Esophagus (tissue), 2 donors: ENCODE results near the gene MID1. TPM values are rescaled to one million over a fixed set of nuclear protein-coding genes. Genes with fewer than 3 reads are reported as not detected.
"Not testable (repeated sequence)": the region's sequence is repeated elsewhere in the genome, so short reads cannot be mapped to it uniquely, and the experiment has no call there.

Experiments
- H3K27ac ChIP-seq, 2 donors: one replicate each; pipeline ENCODE4 v1.5.1; 2013; ENCODE audit warnings: low read depth in 2 of 2, mild to moderate bottlenecking in 2 of 2, inconsistent platforms in 1 of 2, low read length in 1 of 2, moderate library complexity in 1 of 2
- H3K27me3 ChIP-seq, 2 donors: one replicate each; pipeline ENCODE4 v1.6.1; 2013; ENCODE audit warnings: low read length in 2 of 2, control low read depth in 1 of 2, mild to moderate bottlenecking in 1 of 2; ENCODE audit not compliant: insufficient read depth in 2 of 2, control insufficient read depth in 1 of 2
- H3K36me3 ChIP-seq, 2 donors: one replicate each; pipeline ENCODE4 v1.6.1; 2013; ENCODE audit warnings: low read length in 1 of 2; ENCODE audit not compliant: control insufficient read depth in 2 of 2, insufficient read depth in 2 of 2
- H3K4me1 ChIP-seq, 2 donors: one replicate each; pipeline ENCODE4 v1.6.1; 2013; ENCODE audit warnings: low read length in 1 of 2; ENCODE audit not compliant: control insufficient read depth in 2 of 2, insufficient read depth in 2 of 2
- H3K4me3 ChIP-seq, 2 donors: one replicate each; pipeline ENCODE4 v1.5.1; 2013; ENCODE audit warnings: low read length in 2 of 2, mild to moderate bottlenecking in 2 of 2, low read depth in 1 of 2, moderate library complexity in 1 of 2
- H3K9me3 ChIP-seq, 2 donors: one replicate each; pipeline ENCODE4 v1.6.1; 2013; ENCODE audit warnings: mild to moderate bottlenecking in 2 of 2, low read depth in 1 of 2, low read length in 1 of 2, moderate library complexity in 1 of 2; ENCODE audit not compliant: control insufficient read depth in 2 of 2, insufficient read depth in 1 of 2
- WGBS, 2 donors: extraction: QIAGEN DNeasy Blood & Tissue Kit; methylation state at CpG; one replicate each; pipeline ENCODE4 v1.1.7; 2013; 5-methylcytosine and 5-hydroxymethylcytosine counted together
- polyA plus RNA-seq, 2 donors: library from polyadenylated mRNA; stranded (reverse); fragments of 200-250 nt; gene quantifications; one replicate each; pipeline ENCODE4 v1.2.3, GENCODE V29; 2013
- donor health status: healthy with polysubstance abuse.
- donor health status: Bipolar disorder and iron deficiency.

The MID1 gene
- polyA plus RNA-seq, 2 donors: 4.6 to 4.7 TPM

DNA sequence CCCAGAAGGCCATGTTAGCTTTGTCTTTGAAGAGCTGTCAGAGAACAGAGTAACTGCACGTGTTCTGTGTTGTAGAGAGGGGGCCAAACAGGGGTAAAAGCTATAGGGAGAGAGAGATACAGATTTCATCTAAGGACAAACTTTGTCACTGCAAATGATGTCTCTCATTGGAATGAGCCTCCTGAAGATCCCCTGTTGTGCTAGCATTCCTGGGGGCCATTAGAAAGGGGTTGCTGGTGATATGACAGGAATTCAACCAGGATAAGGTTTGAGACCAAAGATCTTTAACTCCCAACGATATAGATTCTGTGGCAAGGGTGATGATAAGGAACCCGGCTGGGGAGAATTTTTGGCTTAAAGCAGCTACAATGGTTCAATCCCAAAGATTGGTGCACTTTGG, 16.8 kb downstream of the MID1 start:
- no peaks in the 10 kb centered on the region for H3K36me3 ChIP-seq
- H3K27ac ChIP-seq: no peak overlapping the region
- WGBS, 2 donors: 57 to 80% methylated on average over 3 of the region's 3 CpGs
- no peak overlapping the region for H3K4me3 ChIP-seq
- no peaks in the 10 kb centered on the region for H3K27me3 ChIP-seq
- H3K9me3 ChIP-seq: no peaks in the 10 kb centered on the region
- no peaks in the 10 kb centered on the region for H3K4me1 ChIP-seq

DNA sequence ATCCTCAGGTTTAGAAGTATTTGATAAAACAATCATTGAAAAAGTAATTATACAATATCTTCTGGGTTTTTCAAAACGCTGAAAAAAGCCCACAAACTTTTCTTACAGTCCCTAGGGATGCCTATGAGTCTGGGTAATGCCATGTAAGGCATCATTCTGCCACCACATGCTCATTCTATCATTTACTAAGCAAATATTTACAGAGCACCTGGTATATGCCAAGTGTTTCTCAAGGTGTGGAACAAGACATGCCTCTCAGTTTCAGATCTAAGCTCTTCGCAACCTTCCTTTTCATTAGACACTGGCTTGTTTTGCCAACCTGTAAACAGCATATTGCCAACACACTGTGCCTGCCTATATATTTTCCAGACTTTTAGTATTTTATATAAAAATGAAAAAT, 17.7 kb downstream of the MID1 start:
- H3K4me3 ChIP-seq: no peak overlapping the region
- H3K27me3 ChIP-seq: no peaks in the 10 kb centered on the region
- no peaks in the 10 kb centered on the region for H3K4me1 ChIP-seq
- H3K36me3 ChIP-seq: no peaks in the 10 kb centered on the region
- H3K27ac ChIP-seq: no peak overlapping the region
- WGBS, 2 donors: 42 to 60% methylated on average over 2 of the region's 2 CpGs
- no peaks in the 10 kb centered on the region for H3K9me3 ChIP-seq

DNA sequence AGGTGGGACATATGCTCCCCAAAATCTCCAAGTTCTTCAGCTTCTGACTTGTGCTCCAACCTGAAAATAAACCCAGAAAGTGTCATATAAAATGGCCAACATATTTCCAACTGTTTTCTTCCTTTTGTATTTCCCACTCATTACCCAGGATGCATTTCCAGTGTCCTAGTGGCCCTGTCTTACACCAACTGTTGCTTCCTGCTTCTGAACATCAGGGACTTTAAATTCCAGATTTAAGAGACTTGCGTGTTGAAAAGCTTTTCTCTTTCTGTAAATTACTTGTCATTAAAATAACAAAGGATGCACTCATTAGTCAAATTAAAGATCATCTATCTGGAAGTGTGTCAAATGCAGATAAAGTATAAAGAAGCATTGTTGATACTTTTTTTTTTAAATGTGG, 19.9 kb downstream of the MID1 start:
- no peak overlapping the region for H3K27ac ChIP-seq
- 49 to 55% methylated on average over 1 of the region's 1 CpG for WGBS, 2 donors
- H3K9me3 ChIP-seq: no peaks in the 10 kb centered on the region
- no peak overlapping the region for H3K4me3 ChIP-seq
- no peaks in the 10 kb centered on the region for H3K27me3 ChIP-seq
- H3K4me1 ChIP-seq: no peaks in the 10 kb centered on the region
- no peaks in the 10 kb centered on the region for H3K36me3 ChIP-seq

DNA sequence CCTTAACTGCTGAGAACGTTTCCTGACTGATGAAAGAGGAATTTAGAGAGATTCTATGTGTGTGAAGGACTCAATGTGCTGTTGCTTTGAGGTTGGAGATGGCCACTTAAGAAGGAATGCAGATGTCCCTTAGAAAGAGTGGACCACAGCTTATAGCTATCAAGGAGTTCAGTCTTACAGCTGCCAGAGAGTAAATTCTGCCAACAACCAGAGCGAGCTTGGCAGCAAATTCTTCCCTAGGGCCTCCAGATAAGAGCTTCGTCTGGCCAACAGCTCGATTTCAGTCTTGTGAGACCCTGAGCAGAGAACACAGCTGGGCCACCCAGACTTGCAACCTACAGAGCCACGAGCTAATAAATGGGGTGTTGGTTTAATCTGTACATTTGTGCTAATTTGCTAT, 21.8 kb downstream of the MID1 start:
- Histone ChIP-seq H3K27me3 (no peaks in the 10 kb centered on the region), H3K36me3 (no peaks in the 10 kb centered on the region), H3K9me3 (no peaks in the 10 kb centered on the region), H3K4me3 (no peak overlapping the region), H3K27ac (no peak overlapping the region), H3K4me1 (no peaks in the 10 kb centered on the region)
- 36 to 56% methylated on average over 5 of the region's 5 CpGs for WGBS, 2 donors

DNA sequence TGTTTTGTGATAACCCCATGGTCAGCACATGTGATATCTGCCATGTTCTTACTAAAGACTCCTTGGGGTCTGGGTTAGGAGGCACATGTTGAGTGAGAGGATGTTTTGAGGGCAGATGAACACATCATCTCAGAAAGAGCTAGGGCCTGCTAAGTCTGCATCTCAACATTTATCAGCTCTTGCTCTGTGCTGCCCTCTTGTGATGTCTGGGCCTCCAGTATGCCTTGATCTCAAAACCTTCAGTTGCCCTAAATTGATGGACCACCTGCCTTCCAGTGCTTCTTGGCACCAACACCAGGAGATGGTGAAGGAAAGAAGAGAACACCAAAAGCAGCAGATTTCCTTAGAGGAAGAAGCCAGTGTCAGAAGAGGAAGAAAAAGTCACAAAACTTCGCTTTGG, 22.5 kb downstream of the MID1 start:
- Histone ChIP-seq H3K36me3 (no peaks in the 10 kb centered on the region), H3K27ac (no peak overlapping the region), H3K4me3 (no peak overlapping the region), H3K27me3 (no peaks in the 10 kb centered on the region), H3K4me1 (no peaks in the 10 kb centered on the region), H3K9me3 (no peaks in the 10 kb centered on the region)
- 54 to 88% methylated on average over 1 of the region's 1 CpG for WGBS, 2 donors

DNA sequence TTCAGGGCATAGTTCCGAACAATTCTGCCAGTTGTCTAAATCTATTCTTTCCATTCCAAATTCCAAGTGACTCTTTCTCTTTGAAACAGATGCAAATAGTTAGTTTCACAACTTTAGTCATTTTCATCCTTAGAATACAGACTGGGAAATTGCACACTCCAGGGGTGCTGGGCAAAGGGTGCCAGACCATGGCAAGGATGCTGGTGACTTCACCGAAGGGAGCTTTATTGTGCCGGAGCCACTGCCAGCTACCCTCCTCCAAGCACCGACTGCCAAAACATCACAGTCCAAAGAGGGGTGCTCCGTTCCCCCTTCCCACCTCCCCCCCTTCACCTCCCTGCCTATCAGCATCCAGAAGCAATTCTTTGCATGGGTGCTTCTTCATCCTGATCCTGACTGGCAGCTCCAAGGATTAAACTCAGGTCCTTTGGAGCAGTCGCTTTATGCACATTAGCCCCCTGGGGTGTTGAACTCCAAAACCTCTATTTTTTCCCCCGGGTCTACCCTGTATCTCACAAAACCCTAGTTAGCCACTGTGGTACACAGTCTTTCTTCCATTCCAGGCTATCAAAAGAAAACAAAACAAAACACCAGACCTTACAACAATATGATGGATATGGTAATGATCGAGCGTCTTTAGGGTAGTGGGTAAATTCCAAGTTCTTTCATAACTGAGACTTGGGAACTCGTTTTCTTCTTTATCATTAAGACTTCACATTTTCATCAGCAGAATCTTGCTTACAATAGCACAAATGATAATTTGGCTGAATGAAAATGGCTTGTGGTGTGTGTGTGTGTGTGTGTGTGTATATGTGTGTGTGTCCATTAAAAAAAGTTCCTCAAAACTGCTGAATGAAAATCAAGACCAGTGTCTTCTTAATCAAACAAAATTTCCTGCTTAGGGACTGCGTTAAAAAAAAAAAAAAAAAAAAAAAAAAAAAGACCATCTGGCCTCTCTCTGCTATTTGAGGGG, 28.7 kb downstream of the MID1 start:
- Histone ChIP-seq H3K9me3 (no peaks in the 10 kb centered on the region), H3K4me3 (no peak overlapping the region), H3K4me1 (no peaks in the 10 kb centered on the region), H3K27ac (no peak overlapping the region), H3K27me3 (no peaks in the 10 kb centered on the region), H3K36me3 (no peaks in the 10 kb centered on the region)
- WGBS, 2 donors: 66 to 77% methylated on average over 11 of the region's 11 CpGs

DNA sequence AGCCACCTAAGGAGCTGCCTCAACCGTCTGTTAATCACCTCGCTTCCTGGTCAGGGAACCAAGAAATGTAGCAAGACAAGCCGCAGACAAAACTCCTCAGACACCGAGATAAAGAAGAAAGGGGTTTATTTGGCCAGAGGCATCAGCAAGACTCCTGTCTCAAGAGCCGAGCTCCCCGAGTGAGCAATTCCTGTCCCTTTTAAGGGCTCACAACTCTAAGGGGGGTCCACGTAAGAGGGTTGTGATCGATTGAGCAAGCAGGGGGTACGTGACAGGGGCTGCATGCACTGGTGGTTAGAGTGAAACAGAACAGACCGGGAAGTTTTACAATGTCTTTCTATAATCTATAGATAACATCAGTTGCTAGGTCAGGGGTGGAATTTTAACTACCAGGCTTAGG, 30.6 kb downstream of the MID1 start:
- not testable (repeated sequence) for H3K4me3 ChIP-seq, H3K9me3 ChIP-seq, H3K27ac ChIP-seq, H3K4me1 ChIP-seq, H3K36me3 ChIP-seq, H3K27me3 ChIP-seq
- 81 to 92% methylated on average over 10 of the region's 10 CpGs for WGBS, 2 donors

DNA sequence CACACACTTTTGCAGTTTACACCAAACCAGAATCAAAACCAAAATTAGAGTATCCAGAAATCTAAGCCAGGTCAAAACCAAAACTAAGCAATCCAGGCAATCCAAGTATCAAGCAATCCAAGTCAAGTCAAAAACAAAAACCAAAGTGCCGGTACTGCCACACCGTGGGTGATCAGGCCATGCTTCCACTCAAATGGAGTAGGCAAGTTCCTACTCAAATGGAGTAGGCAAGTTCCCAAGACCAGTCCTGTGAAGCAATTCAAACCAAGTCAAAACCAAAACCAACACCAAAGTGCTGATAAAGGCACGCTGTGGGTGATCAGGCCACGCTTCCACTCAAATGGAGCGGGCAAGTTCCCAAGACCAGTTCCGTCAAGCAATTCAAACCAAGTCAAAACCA, 31.3 kb downstream of the MID1 start:
- H3K27ac ChIP-seq: no peak overlapping the region
- no peaks in the 10 kb centered on the region for H3K27me3 ChIP-seq
- H3K4me3 ChIP-seq: no peak overlapping the region
- no peaks in the 10 kb centered on the region for H3K36me3 ChIP-seq
- no peaks in the 10 kb centered on the region for H3K9me3 ChIP-seq
- WGBS, 2 donors: 93% methylated on average over 6 of the region's 6 CpGs
- no peaks in the 10 kb centered on the region for H3K4me1 ChIP-seq

DNA sequence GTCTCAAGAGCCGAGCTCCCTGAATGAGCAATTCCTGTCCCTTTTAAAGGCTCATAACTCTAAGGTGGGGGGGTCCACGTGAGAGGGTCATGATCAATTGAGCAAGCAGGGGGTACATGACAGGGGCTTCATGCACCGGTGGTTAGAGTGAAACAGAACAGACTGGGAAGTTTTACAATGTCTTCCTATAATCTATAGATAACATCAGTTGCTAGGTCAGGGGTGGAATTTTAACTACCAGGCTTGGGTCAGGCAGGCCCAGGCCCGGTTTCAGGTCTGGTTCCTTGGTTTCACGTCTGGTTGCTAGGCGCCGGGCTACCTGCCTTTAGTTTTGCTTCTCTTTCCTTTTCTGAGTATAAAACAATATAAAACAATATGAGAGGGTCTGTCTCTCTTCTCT, 35.5 kb downstream of the MID1 start:
- H3K4me1 ChIP-seq, H3K27me3 ChIP-seq, H3K4me3 ChIP-seq, H3K27ac ChIP-seq, H3K36me3 ChIP-seq, H3K9me3 ChIP-seq: not testable (repeated sequence)
- 88 to 94% methylated on average over 7 of the region's 7 CpGs for WGBS, 2 donors

DNA sequence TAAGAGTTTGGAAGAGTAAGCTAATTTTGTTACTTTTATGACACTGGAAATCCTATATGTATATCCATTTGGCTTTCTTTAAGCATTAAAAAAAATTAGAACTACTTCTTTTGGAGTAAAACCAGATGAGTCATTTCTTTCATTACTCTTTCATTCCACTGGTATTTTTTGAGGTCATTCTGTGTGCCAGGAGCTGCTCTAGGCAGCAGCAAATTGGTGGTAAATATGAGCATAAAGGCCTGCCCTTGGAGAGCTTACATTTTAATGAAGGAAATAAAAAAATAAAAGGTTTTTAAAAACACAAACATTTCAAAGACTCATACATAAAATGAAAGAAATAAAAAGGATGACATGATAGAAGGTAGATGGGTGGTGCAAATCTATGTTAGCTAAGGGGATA, 37.4 kb downstream of the MID1 start:
- Histone ChIP-seq H3K27me3 (no peaks in the 10 kb centered on the region), H3K4me3 (no peak overlapping the region), H3K9me3 (no peaks in the 10 kb centered on the region), H3K36me3 (no peaks in the 10 kb centered on the region), H3K27ac (no peak overlapping the region), H3K4me1 (no peaks in the 10 kb centered on the region)
